ENCODE results near the gene SMC1B.

Gene SMC1B

GRCh38 chr22:45308391-45308956 lies 104.9 kb downstream of the SMC1B start:
- TF ChIP-seq POLR2AphosphoS5 (IDR thresholded peaks at IDR 0.05; ENCODE audit: low read depth, low read length) (no peak), FOXP2 (optimal IDR thresholded peaks at IDR 0.05; ENCODE audit: borderline replicate concordance, extremely low read depth, extremely low read length, insufficient read depth) (no peak)

GRCh38 chr22:45306139-45306538 lies 107.3 kb downstream of the SMC1B start:
- no peak for TF ChIP-seq POLR2AphosphoS5 (IDR thresholded peaks at IDR 0.05; ENCODE audit: low read depth, low read length)
- TF ChIP-seq REST (IDR thresholded peaks at IDR 0.05; ENCODE audit: insufficient read depth in 1 of 2, low read depth in 2 of 2, low read length in 2 of 2): no peak
- no peak for TF ChIP-seq FOXP2 (optimal IDR thresholded peaks at IDR 0.05; ENCODE audit: borderline replicate concordance, extremely low read depth, extremely low read length, insufficient read depth)
- no peak for TF ChIP-seq TAF1 (IDR thresholded peaks at IDR 0.05; ENCODE audit: borderline replicate concordance, insufficient read depth, low read length)
- no peak for TF ChIP-seq SIN3A (IDR thresholded peaks at IDR 0.05; ENCODE audit: borderline replicate concordance, insufficient read depth, low read length)

- no peak for TF ChIP-seq TAF1 (IDR thresholded peaks at IDR 0.05; ENCODE audit: borderline replicate concordance, insufficient read depth, low read length)
- no peak for TF ChIP-seq REST (IDR thresholded peaks at IDR 0.05; ENCODE audit: insufficient read depth in 1 of 2, low read depth in 2 of 2, low read length in 2 of 2)
- TF ChIP-seq POLR2AphosphoS5 (IDR thresholded peaks at IDR 0.05; ENCODE audit: low read depth, low read length): no peak
- TF ChIP-seq SIN3A (IDR thresholded peaks at IDR 0.05; ENCODE audit: borderline replicate concordance, insufficient read depth, low read length): no peak
- TF ChIP-seq FOXP2 (optimal IDR thresholded peaks at IDR 0.05; ENCODE audit: borderline replicate concordance, extremely low read depth, extremely low read length, insufficient read depth): no peak
Observed at GRCh38 chr22:45305456-45306075, 107.8 kb downstream of the SMC1B start.

GRCh38 chr22:45304971-45305370 lies 108.4 kb downstream of the SMC1B start:
- TF ChIP-seq TAF1 (IDR thresholded peaks at IDR 0.05; ENCODE audit: borderline replicate concordance, insufficient read depth, low read length) (no peak), POLR2AphosphoS5 (IDR thresholded peaks at IDR 0.05; ENCODE audit: low read depth, low read length) (no peak), SIN3A (IDR thresholded peaks at IDR 0.05; ENCODE audit: borderline replicate concordance, insufficient read depth, low read length) (no peak), FOXP2 (optimal IDR thresholded peaks at IDR 0.05; ENCODE audit: borderline replicate concordance, extremely low read depth, extremely low read length, insufficient read depth) (no peak), REST (IDR thresholded peaks at IDR 0.05; ENCODE audit: insufficient read depth in 1 of 2, low read depth in 2 of 2, low read length in 2 of 2) (no peak)

GRCh38 chr22:45303181-45303580 lies 110.2 kb downstream of the SMC1B start:
- TF ChIP-seq FOXP2 (optimal IDR thresholded peaks at IDR 0.05; ENCODE audit: borderline replicate concordance, extremely low read depth, extremely low read length, insufficient read depth) (no peak), POLR2AphosphoS5 (IDR thresholded peaks at IDR 0.05; ENCODE audit: low read depth, low read length) (no peak), REST (IDR thresholded peaks at IDR 0.05; ENCODE audit: insufficient read depth in 1 of 2, low read depth in 2 of 2, low read length in 2 of 2) (no peak), SIN3A (IDR thresholded peaks at IDR 0.05; ENCODE audit: borderline replicate concordance, insufficient read depth, low read length) (no peak), TAF1 (IDR thresholded peaks at IDR 0.05; ENCODE audit: borderline replicate concordance, insufficient read depth, low read length) (no peak)

All from PFSK-1 (cell line).